Gastroesophageal sphincter (tissue), 3 donors: Measurements from ENCODE around the gene NEMP2.

Source experiments
- CTCF ChIP-seq, 4 experiments: fragments of 200-600 bp in 2 of 4; fragments of 450-650 bp in 2 of 4; sonication (generic) in 1 of 4; IDR thresholded peaks; one replicate each; pipeline ENCODE4 v1.5.1; 2017 to 2019; ENCODE audit warnings: antibody characterized with exemption in 4 of 4, mild to moderate bottlenecking in 2 of 4, moderate library complexity in 2 of 4
- EP300 ChIP-seq: sonication (generic); formaldehyde crosslinking; IDR thresholded peaks from one replicate; pipeline ENCODE4 v1.6.1; 2017; ENCODE audit warnings: antibody characterized with exemption, mild to moderate bottlenecking
- POLR2A ChIP-seq, 2 donors: fragments of 450-650 bp; IDR thresholded peaks; one replicate each; pipeline ENCODE4 v1.6.1; 2017; ENCODE audit warnings: antibody characterized with exemption in 2 of 2, mild to moderate bottlenecking in 2 of 2, moderate library complexity in 1 of 2
- POLR2AphosphoS5 ChIP-seq: sonication (generic); formaldehyde crosslinking; IDR thresholded peaks from one replicate; pipeline ENCODE4 v1.6.1; 2017; ENCODE audit warnings: antibody characterized with exemption

GRCh38 chr2:190569994-190570755, 35.7 kb upstream of the NEMP2 start:
- TF ChIP-seq EP300 (no peak), POLR2A (IDR thresholded peaks at IDR 0.05) (no peak), CTCF (IDR thresholded peaks at IDR 0.05) (no peak), POLR2AphosphoS5 (no peak)
